Measurements from ENCODE around the gene FAM120A.

DNA sequence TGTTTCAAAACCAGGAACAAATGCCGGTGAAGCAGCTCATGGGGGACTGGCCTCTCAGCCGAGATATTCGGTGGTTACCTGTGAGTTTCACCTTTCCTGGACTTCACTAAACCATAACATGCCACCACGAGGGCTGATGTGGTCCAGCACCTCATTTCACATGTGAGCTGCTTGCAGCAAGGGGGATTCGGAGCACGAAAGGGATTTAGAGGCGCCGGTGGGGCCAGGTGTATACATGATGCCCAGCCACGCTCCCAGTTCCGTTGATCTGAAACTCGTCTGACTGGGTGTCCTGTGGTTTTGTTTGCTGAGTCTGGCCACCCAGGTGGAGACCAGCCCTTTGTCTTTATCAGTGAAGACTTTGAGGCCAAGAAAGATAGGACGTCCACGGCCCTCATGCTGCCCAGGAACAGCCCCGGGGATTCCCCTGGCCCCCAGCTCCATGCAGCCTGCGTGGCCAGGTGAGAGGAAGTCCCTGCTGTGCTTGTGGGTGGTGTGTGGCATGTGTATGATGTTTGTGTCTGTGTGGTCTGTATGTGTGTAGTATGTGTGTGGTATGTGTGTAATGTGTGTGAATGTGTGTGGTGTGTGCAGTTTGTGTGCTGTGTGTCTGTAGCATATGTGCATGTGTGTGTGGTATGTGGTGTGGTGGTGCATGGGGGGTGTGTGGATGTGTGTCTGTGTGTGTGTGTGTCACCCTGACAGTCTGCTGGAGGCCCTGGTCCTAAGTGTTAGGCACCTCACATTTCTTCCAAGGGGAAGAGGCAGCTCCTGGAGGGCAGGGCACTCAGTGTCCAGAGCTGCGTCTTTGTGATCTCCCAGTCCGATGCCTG lies 148.3 kb downstream of the FAM120A start:
- no peak for TF ChIP-seq POLR2AphosphoS5 (IDR thresholded peaks at IDR 0.05; ENCODE audit: low read depth, low read length)
- TF ChIP-seq TAF1 (IDR thresholded peaks at IDR 0.05; ENCODE audit: borderline replicate concordance, insufficient read depth, low read length): no peak
- TF ChIP-seq REST (IDR thresholded peaks at IDR 0.05; ENCODE audit: insufficient read depth in 1 of 2, low read depth in 2 of 2, low read length in 2 of 2): no peak

Data from PFSK-1 (cell line).